SK-N-SH (cell line): ENCODE measurements around the gene STMN1. TPM values are rescaled to one million over a fixed set of nuclear protein-coding genes. Genes with fewer than 3 reads are reported as not detected.

ENCODE experiments used
- CTCF ChIA-PET: fragments of 300-600, 350-600 bp; formaldehyde crosslinking; extraction: SDS; loops from one replicate; lab custom pipeline; 2021; lab: Yijun Ruan, JAX
- POLR2A ChIA-PET: fragments of 350-600 bp; sonication (Branson Sonifier 250); formaldehyde crosslinking; extraction: SDS; loops from one replicate; lab custom pipeline; 2020; ENCODE audit warnings: antibody characterized with exemption, inconsistent platforms; lab: Yijun Ruan, JAX
- DNase-seq: peaks from one replicate; pipeline ENCODE4 v3.0.0; 2012
- H2AFZ ChIP-seq: fragments of 200-600 bp; sonication (generic); 2 replicates; pipeline ENCODE4 v1.8.1; 2016; ENCODE audit warnings: antibody characterized with exemption, mild to moderate bottlenecking, low read depth
- H3F3A ChIP-seq: fragments of 200-600 bp; sonication (generic); replicated peaks from 2 replicates; pipeline ENCODE3; 2016; ENCODE audit warnings: antibody characterized with exemption, mild to moderate bottlenecking; ENCODE audit not compliant: insufficient read depth
- H3K27ac ChIP-seq, 2 experiments: fragments of 200-500 bp in 1 of 2; fragments of 200-600 bp in 1 of 2; sonication (Bioruptor generic) in 1 of 2; sonication (generic), shearing (Covaris generic) in 1 of 2; 2 replicates each; pipeline versions ENCODE4 v1.5.1 to v1.6.1; 2014 to 2016; ENCODE audit warnings: low read depth in 2 of 2, inconsistent platforms in 1 of 2, low read length in 1 of 2, mild to moderate bottlenecking in 1 of 2, mixed read lengths in 1 of 2
- H3K27me3 ChIP-seq: fragments of 200-600 bp; sonication (generic), shearing (Covaris generic); 2 replicates; pipeline ENCODE4 v1.6.1; 2016; ENCODE audit warnings: mixed run types; ENCODE audit not compliant: insufficient read depth
- H3K36me3 ChIP-seq, 2 experiments: fragments of 200-500 bp in 1 of 2; fragments of 200-600 bp in 1 of 2; sonication (Bioruptor generic) in 1 of 2; sonication (generic) in 1 of 2; replicated peaks in 1 of 2; 2 replicates each; pipeline versions ENCODE3 to v1.5.1; 2014 to 2016; ENCODE audit warnings: low read length in 1 of 2, mild to moderate bottlenecking in 1 of 2; ENCODE audit not compliant: insufficient read depth in 2 of 2, control insufficient read depth in 1 of 2
- H3K4me1 ChIP-seq, 2 experiments: fragments of 200-500 bp in 1 of 2; fragments of 200-600 bp in 1 of 2; sonication (Bioruptor generic) in 1 of 2; sonication (generic), shearing (Covaris generic) in 1 of 2; 2 replicates each; pipeline versions ENCODE4 v1.5.1 to v1.6.1; 2014 to 2016; ENCODE audit warnings: low read depth in 1 of 2, low read length in 1 of 2, mixed run types in 1 of 2; ENCODE audit not compliant: insufficient read depth in 2 of 2, control insufficient read depth in 1 of 2
- H3K4me2 ChIP-seq: fragments of 200-600 bp; sonication (generic), shearing (Covaris generic); 2 replicates; pipeline ENCODE4 v1.6.1; 2017; ENCODE audit warnings: mixed run types
- H3K4me3 ChIP-seq, 2 experiments: fragments of 200-500 bp in 1 of 2; fragments of 200-600 bp in 1 of 2; sonication (Bioruptor generic) in 1 of 2; sonication (generic), shearing (Covaris generic) in 1 of 2; 2 replicates each; pipeline versions ENCODE4 v1.5.1 to v1.8.1; 2014 to 2016; ENCODE audit warnings: low read depth in 2 of 2, inconsistent platforms in 1 of 2, low read length in 1 of 2, mild to moderate bottlenecking in 1 of 2, mixed read lengths in 1 of 2, moderate library complexity in 1 of 2
- H3K79me2 ChIP-seq: fragments of 200-600 bp; sonication (generic); 2 replicates; pipeline ENCODE4 v1.8.1; 2017; ENCODE audit warnings: mild to moderate bottlenecking; ENCODE audit not compliant: insufficient read depth
- H3K9ac ChIP-seq: fragments of 200-600 bp; sonication (generic); 2 replicates; pipeline ENCODE4 v1.6.1; 2017; ENCODE audit warnings: mixed run types
- H3K9me2 ChIP-seq: fragments of 200-600 bp; sonication (generic); 2 replicates; pipeline ENCODE4 v1.6.1; 2017; ENCODE audit warnings: mixed run types
- H3K9me3 ChIP-seq: fragments of 200-600 bp; sonication (generic); 2 replicates; pipeline ENCODE4 v1.6.1; 2017; ENCODE audit warnings: mixed run types, mild to moderate bottlenecking, moderate library complexity
- H4K20me1 ChIP-seq: fragments of 200-600 bp; sonication (generic); 2 replicates; pipeline ENCODE4 v1.6.1; 2017; ENCODE audit warnings: mild to moderate bottlenecking, mixed run types; ENCODE audit not compliant: insufficient read depth
- ELF1 ChIP-seq: IDR thresholded peaks from 2 replicates; pipeline ENCODE4 v1.4.0; 2012
- EP300 ChIP-seq, 2 experiments: IDR thresholded peaks; 2 replicates each; pipeline versions ENCODE4 v1.4.0 to v1.6.1; 2012; ENCODE audit warnings: borderline replicate concordance in 1 of 2, low read depth in 1 of 2, low read length in 1 of 2
- EZH2phosphoT487 ChIP-seq: fragments of 200-600 bp; sonication (generic); IDR thresholded peaks from 2 replicates; pipeline ENCODE4 v1.6.1; 2017; ENCODE audit warnings: low read depth, mixed run types, mild to moderate bottlenecking, antibody characterized with exemption, moderate library complexity, borderline replicate concordance
- FOXJ3 ChIP-seq: sonication (generic); formaldehyde crosslinking; IDR thresholded peaks from 2 replicates; pipeline ENCODE4 v1.5.1; 2020; ENCODE audit warnings: mild to moderate bottlenecking, missing genetic modification reagents
- GABPA ChIP-seq: IDR thresholded peaks from 2 replicates; pipeline ENCODE4 v1.4.0; 2012; ENCODE audit warnings: low read depth, mild to moderate bottlenecking
- MEF2A ChIP-seq: IDR thresholded peaks from 2 replicates; pipeline ENCODE4 v1.4.0; 2012; ENCODE audit warnings: low read depth, borderline replicate concordance
- MXI1 ChIP-seq: IDR thresholded peaks from 2 replicates; pipeline ENCODE4 v1.6.1; 2012; ENCODE audit warnings: mild to moderate bottlenecking, low read depth, low read length, improper control_type of control experiment
- POLR2AphosphoS5 ChIP-seq: IDR thresholded peaks from 2 replicates; pipeline ENCODE4 v1.6.1; 2012; ENCODE audit warnings: low read depth, low read length
- RAD21 ChIP-seq: IDR thresholded peaks from 2 replicates; pipeline ENCODE4 v1.6.1; 2012; ENCODE audit warnings: mild to moderate bottlenecking, low read length
- RFX5 ChIP-seq: IDR thresholded peaks from 2 replicates; pipeline ENCODE4 v1.6.1; 2012; ENCODE audit warnings: mild to moderate bottlenecking, improper control_type of control experiment, low read length
- SIN3A ChIP-seq: IDR thresholded peaks from 2 replicates; pipeline ENCODE4 v1.6.1; 2012; ENCODE audit warnings: low read depth, mild to moderate bottlenecking, low read length, moderate library complexity, borderline replicate concordance
- TAF1 ChIP-seq: IDR thresholded peaks from 2 replicates; pipeline ENCODE4 v1.6.1; 2012; ENCODE audit warnings: low read depth, mild to moderate bottlenecking, low read length, moderate library complexity, borderline replicate concordance
- WGBS: methylation state at CpG from one replicate; pipeline ENCODE4 v1.1.6; 2017; ENCODE audit warnings: low lambda C conversion rate; 5-methylcytosine and 5-hydroxymethylcytosine counted together
- polyA plus RNA-seq, 3 experiments: library from polyadenylated mRNA; depleted of rRNA; stranded (reverse); fragments of >200 nt; gene quantifications; 2 replicates each; pipeline ENCODE4 v1.2.3, GENCODE V29; 2012
- TF ChIP-seq, protein P1 (sequence below): fragments of 200-600 bp; sonication (generic); IDR thresholded peaks from 2 replicates; pipeline ENCODE4 v1.6.1; 2017; ENCODE audit warnings: antibody characterized with exemption, mild to moderate bottlenecking, moderate library complexity

The STMN1 gene
- polyA plus RNA-seq, 1 of the 3 experiments (the other 2 are of a cell fraction), result 143 TPM

DNA sequence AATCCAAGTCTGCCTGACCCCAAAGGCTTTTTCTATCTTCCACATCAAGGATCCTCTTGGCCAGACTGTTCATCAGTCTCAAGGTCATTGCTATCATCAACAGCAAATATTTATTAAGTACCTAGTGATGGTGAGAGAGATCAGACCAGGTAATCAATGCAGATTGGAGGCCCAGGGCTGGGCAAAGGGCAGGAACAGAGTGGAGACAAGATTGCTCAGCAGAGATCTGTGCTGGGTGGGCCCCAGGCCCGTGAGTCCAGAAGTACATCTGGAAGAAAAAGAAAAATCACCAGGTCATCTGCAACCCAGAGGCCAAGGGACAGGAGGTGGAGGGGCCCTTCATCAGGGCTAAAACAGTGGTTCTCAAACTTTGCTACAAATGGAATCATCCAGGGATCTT lies 20.6 kb downstream of the STMN1 start:
- DNase-seq, result no peak
- H3K4me3 ChIP-seq, result no peak overlapping the region
- ChIA-PET POLR2A (no interaction called here), CTCF (interaction anchor here (3.4 kb wide), 1 partner anchor 10 kb away, joined by 23 read pairs; no protein-coding TSS in a partner anchor)
- no peak overlapping the region for H3K27ac ChIP-seq
- WGBS, result 94% methylated on average over 1 of the region's 1 CpG
- H3K79me2 ChIP-seq, result peaks cover under 1% of the 10 kb centered on the region; the same call in 1 of the 2 replicates
- H3K36me3 ChIP-seq, result peaks cover 0 to 8% of the 10 kb centered on the region in 2 experiments
- no peaks in the 10 kb centered on the region for H3K9me2 ChIP-seq
- no peaks in the 10 kb centered on the region for H3K9me3 ChIP-seq
- H3K4me1 ChIP-seq, result no peaks in the 10 kb centered on the region; a peak in 1 of 4 replicates
- H2AFZ ChIP-seq, result no peak overlapping the region
- no peak overlapping the region for H3K4me2 ChIP-seq
- no peaks in the 10 kb centered on the region for H3K27me3 ChIP-seq
- TF ChIP-seq FOXJ3 (CRISPR knock-in tag) (no peak), EZH2phosphoT487 (no peak)
- TF ChIP-seq, all 33 proteins: peak for 0
- H3F3A ChIP-seq, result no peaks in the 10 kb centered on the region
- H4K20me1 ChIP-seq, result no peaks in the 10 kb centered on the region
- no peak overlapping the region for H3K9ac ChIP-seq

DNA sequence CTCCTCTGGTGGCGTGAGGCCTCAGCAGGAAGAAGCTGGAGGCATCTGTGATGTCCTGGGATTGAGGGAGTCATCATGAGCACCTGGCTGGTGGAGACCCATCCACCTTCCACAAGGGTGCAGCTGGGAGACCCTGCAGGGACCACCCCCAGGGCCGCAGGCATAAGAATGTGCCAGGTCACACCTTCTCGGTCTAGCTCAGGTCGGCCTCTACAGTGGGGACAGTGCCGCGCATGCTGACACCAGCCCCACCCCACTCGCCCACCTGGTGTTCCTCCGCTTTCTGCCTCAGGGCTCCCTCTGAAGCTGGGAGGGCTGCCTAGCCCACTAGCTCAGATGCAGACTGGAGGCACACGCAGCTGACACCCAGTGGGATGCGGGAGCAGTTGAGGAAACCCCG lies 25.0 kb downstream of the STMN1 start:
- no peak overlapping the region for H3K4me2 ChIP-seq
- H3K9ac ChIP-seq, result no peak overlapping the region
- H2AFZ ChIP-seq, result no peak overlapping the region
- no peaks in the 10 kb centered on the region for H3K36me3 ChIP-seq
- H3K27ac ChIP-seq, result no peak overlapping the region
- no peak for TF ChIP-seq POLR2AphosphoS5
- TF ChIP-seq EP300 (IDR thresholded peaks at IDR 0.05; ENCODE audit: borderline replicate concordance in 1 of 2, low read depth in 1 of 2, low read length in 1 of 2), result no peak
- TF ChIP-seq, all 33 proteins: peak for 0
- ChIA-PET CTCF (interaction anchor here (1.0 to 4.3 kb wide), 4 partner anchors 10 to 129 kb away, joined by 3 to 32 read pairs (median 4); no protein-coding TSS in a partner anchor), POLR2A (no interaction called here)
- no peaks in the 10 kb centered on the region for H3K79me2 ChIP-seq
- WGBS, result 82% methylated on average over 3 of the region's 11 CpGs
- no peak for DNase-seq
- H3F3A ChIP-seq, result peaks cover 8% of the 10 kb centered on the region
- H4K20me1 ChIP-seq, result no peaks in the 10 kb centered on the region
- no peaks in the 10 kb centered on the region for H3K9me3 ChIP-seq
- peaks cover 0 to 9% of the 10 kb centered on the region in 2 experiments; a peak in 1 of 4 replicates for H3K4me1 ChIP-seq
- no peaks in the 10 kb centered on the region for H3K27me3 ChIP-seq
- H3K9me2 ChIP-seq, result no peaks in the 10 kb centered on the region
- no peak overlapping the region for H3K4me3 ChIP-seq

DNA sequence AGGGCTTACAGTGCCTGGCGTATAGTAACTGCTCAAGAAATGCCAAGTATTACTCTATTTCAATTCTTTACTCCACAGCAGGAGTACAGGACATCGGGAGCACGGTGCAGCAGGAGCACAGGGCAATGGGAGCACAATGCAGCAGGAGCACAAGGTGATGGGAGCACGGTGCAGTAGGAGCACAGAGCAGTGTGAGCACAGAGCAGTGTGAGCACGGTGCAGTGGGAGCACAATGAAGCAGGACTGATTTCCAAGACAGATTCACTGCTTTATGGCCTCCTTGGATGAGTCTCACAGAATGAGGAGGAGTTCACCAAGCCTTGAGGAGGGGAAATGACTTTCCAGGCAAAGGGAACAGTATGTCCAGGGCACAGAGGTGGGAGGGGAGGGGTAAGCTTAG lies 25.7 kb downstream of the STMN1 start:
- H3K27me3 ChIP-seq, result no peaks in the 10 kb centered on the region

More for the DNA sequence above, 25.7 kb downstream of the STMN1 start:
- DNase-seq, result no peak
- H3K36me3 ChIP-seq, result no peaks in the 10 kb centered on the region
- H3K9me2 ChIP-seq, result no peaks in the 10 kb centered on the region
- H3K4me3 ChIP-seq, result no peak overlapping the region
- H4K20me1 ChIP-seq, result no peaks in the 10 kb centered on the region
- WGBS, result 95% methylated on average over 5 of the region's 5 CpGs
- CTCF ChIA-PET, result interaction anchor here (0.9 to 4.3 kb wide), 3 partner anchors 15 to 124 kb away, joined by 3 to 32 read pairs (median 3); no protein-coding TSS in a partner anchor
- no peaks in the 10 kb centered on the region for H3K79me2 ChIP-seq
- no peak for TF ChIP-seq EP300 (IDR thresholded peaks at IDR 0.05; ENCODE audit: borderline replicate concordance in 1 of 2, low read depth in 1 of 2, low read length in 1 of 2)
- TF ChIP-seq TAF1, result no peak
- no peak for TF ChIP-seq SIN3A
- TF ChIP-seq FOXJ3 (CRISPR knock-in tag), result no peak
- TF ChIP-seq POLR2AphosphoS5, result no peak
- no peak for TF ChIP-seq RFX5
- TF ChIP-seq, protein P1, sequence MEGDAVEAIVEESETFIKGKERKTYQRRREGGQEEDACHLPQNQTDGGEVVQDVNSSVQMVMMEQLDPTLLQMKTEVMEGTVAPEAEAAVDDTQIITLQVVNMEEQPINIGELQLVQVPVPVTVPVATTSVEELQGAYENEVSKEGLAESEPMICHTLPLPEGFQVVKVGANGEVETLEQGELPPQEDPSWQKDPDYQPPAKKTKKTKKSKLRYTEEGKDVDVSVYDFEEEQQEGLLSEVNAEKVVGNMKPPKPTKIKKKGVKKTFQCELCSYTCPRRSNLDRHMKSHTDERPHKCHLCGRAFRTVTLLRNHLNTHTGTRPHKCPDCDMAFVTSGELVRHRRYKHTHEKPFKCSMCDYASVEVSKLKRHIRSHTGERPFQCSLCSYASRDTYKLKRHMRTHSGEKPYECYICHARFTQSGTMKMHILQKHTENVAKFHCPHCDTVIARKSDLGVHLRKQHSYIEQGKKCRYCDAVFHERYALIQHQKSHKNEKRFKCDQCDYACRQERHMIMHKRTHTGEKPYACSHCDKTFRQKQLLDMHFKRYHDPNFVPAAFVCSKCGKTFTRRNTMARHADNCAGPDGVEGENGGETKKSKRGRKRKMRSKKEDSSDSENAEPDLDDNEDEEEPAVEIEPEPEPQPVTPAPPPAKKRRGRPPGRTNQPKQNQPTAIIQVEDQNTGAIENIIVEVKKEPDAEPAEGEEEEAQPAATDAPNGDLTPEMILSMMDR, result no peak
- TF ChIP-seq GABPA, result no peak
- no peak for TF ChIP-seq ELF1
- TF ChIP-seq MEF2A, result no peak
- no peak for TF ChIP-seq MXI1
- no peak for TF ChIP-seq EZH2phosphoT487
- no peak for TF ChIP-seq RAD21
- H3K9ac ChIP-seq, result no peak overlapping the region
- H2AFZ ChIP-seq, result no peak overlapping the region
- POLR2A ChIA-PET, result no interaction called here
- no peak overlapping the region for H3K27ac ChIP-seq
- no peak overlapping the region for H3K4me2 ChIP-seq
- peaks cover 0 to 15% of the 10 kb centered on the region in 2 experiments; a peak in 1 of 4 replicates for H3K4me1 ChIP-seq
- H3F3A ChIP-seq, result peaks cover 12% of the 10 kb centered on the region
- no peaks in the 10 kb centered on the region for H3K9me3 ChIP-seq
